SH-SY5Y (cell line): Measurements from ENCODE around the gene PDE4D.

ENCODE experiments used
- GATA2 ChIP-seq: IDR thresholded peaks from 2 replicates; pipeline ENCODE4 v1.6.1; 2011; ENCODE audit warnings: mild to moderate bottlenecking, low read depth, low read length
- GATA3 ChIP-seq: IDR thresholded peaks from 2 replicates; pipeline ENCODE4 v1.6.1; 2011; ENCODE audit warnings: low read depth, mild to moderate bottlenecking, low read length, moderate library complexity

- TF ChIP-seq GATA2 (no peak), GATA3 (no peak)
Measured at GRCh38 chr5:59724482-59725391, 168.8 kb downstream of the PDE4D start.
